Transverse colon (tissue), 4 donors: Measurements from ENCODE around the gene ARF1. TPM values are rescaled to one million over a fixed set of nuclear protein-coding genes. Genes with fewer than 3 reads are reported as not detected.

Experiments
- DNase-seq: peaks from one replicate; pipeline ENCODE4 v3.0.0-alpha.2; 2019
- H3K27ac ChIP-seq, 4 donors: fragments of 200-600 bp; sonication (generic); 2 replicates each; pipeline ENCODE4 v1.5.1; 2016 to 2018; ENCODE audit warnings: inconsistent platforms in 4 of 4
- H3K27me3 ChIP-seq: fragments of 200-600 bp; sonication (generic); 2 replicates; pipeline ENCODE4 v1.5.1; 2017; ENCODE audit warnings: inconsistent platforms
- H3K36me3 ChIP-seq, 4 donors: fragments of 200-600 bp; sonication (generic); 2 replicates each; pipeline ENCODE4 v1.5.1; 2017 to 2019; ENCODE audit warnings: inconsistent platforms in 4 of 4
- H3K4me1 ChIP-seq, 4 donors: fragments of 200-600 bp; sonication (generic); 2 replicates each; pipeline ENCODE4 v1.5.1; 2017 to 2020; ENCODE audit warnings: inconsistent platforms in 4 of 4
- H3K4me3 ChIP-seq, 4 donors: fragments of 200-600 bp; sonication (generic); 1 replicate in 1 of 4; 2 replicates in 3 of 4; pipeline versions ENCODE4 v1.5.1 to v1.6.1; 2017 to 2019; ENCODE audit warnings: inconsistent platforms in 4 of 4
- H3K9me3 ChIP-seq, 2 donors: fragments of 200-600 bp; sonication (generic); 2 replicates each; pipeline ENCODE4 v1.5.1; 2017 to 2019; ENCODE audit warnings: inconsistent platforms in 2 of 2
- CTCF ChIP-seq, 5 experiments: fragments of 200-600 bp in 3 of 5; fragments of 450-650 bp in 2 of 5; sonication (generic) in 3 of 5; IDR thresholded peaks; 1 replicate in 2 of 5; 2 replicates in 3 of 5; pipeline ENCODE4 v1.5.1; 2016 to 2017; ENCODE audit warnings: antibody characterized with exemption in 5 of 5, inconsistent platforms in 3 of 5, mild to moderate bottlenecking in 2 of 5, moderate library complexity in 1 of 5
- EP300 ChIP-seq: sonication (generic); formaldehyde crosslinking; IDR thresholded peaks from one replicate; pipeline ENCODE4 v1.6.1; 2017; ENCODE audit warnings: antibody characterized with exemption, low read depth
- POLR2A ChIP-seq: fragments of 450-650 bp; IDR thresholded peaks from one replicate; pipeline ENCODE4 v1.6.1; 2016; ENCODE audit warnings: antibody characterized with exemption, mild to moderate bottlenecking, moderate library complexity
- POLR2AphosphoS5 ChIP-seq, 3 donors: sonication (generic); formaldehyde crosslinking; IDR thresholded peaks; one replicate each; pipeline ENCODE4 v1.6.1; 2016; ENCODE audit warnings: antibody characterized with exemption in 3 of 3
- WGBS, 2 donors: methylation state at CpG; one replicate each; pipeline ENCODE4 v1.1.5; 2018; ENCODE audit warnings: low coverage in 1 of 2; 5-methylcytosine and 5-hydroxymethylcytosine counted together
- in situ Hi-C, 4 donors: fragments of 200-750 bp; cut with MboI; loops; one replicate each; pipeline versions ENCODE4 v1.15.0 to v1.15.1; 2017; ENCODE audit warnings: low sequenced_read_pairs in 3 of 4, low pct_ligation_motif_present in 1 of 4, low pct_unique_long_range_greater_than_20kb in 1 of 4
- intact Hi-C: fragments of 100-400 bp; cut with DNase I; formaldehyde crosslinking; loops from one replicate; pipeline ENCODE4 v1.15.1; 2023; ENCODE audit warnings: low total_unique reads
- total RNA-seq, 4 donors: library from RNA; depleted of rRNA; stranded (reverse); fragments of >200 nt; gene quantifications; one replicate each; pipeline ENCODE4 v1.1.0, GENCODE V29; 2016

Gene ARF1
- total RNA-seq, 4 donors from 2014 or later: 303 to 452 (median 375) TPM

GRCh38 chr1:228059634-228060457 is 22.7 kb upstream of the ARF1 start:
- peak overlapping the region in 3 of 4 donors; percentile 22 to 59 (median 38) for H3K4me3 ChIP-seq
- no peak for TF ChIP-seq CTCF (IDR thresholded peaks at IDR 0.05)
- TF ChIP-seq POLR2A: peak; percentile 41
- H3K27ac ChIP-seq: peak overlapping the region in 3 of 4 donors; percentile 70 to 80 (median 73)
- peaks cover 85% of the 10 kb centered on the region for H3K27me3 ChIP-seq
- no peaks in the 10 kb centered on the region for H3K36me3 ChIP-seq
- H3K9me3 ChIP-seq: no peaks in the 10 kb centered on the region
- intact Hi-C loops (no loop called here), in situ Hi-C loops (no loop called here)
- peaks cover 0 to 22% (median 14%) of the 10 kb centered on the region in 4 donors for H3K4me1 ChIP-seq
- 0 to 5% methylated on average over 2 to 14 of the region's 33 CpGs for WGBS, 2 donors
- DNase-seq: peak; percentile 97

- TF ChIP-seq POLR2AphosphoS5 (IDR thresholded peaks at IDR 0.05) (no peak), POLR2A (peak; percentile 4), EP300 (no peak), CTCF (IDR thresholded peaks at IDR 0.05) (no peak)
- Histone ChIP-seq H3K36me3 (no peaks in the 10 kb centered on the region), H3K27me3 (peaks cover 90% of the 10 kb centered on the region), H3K4me1 (peaks cover 0 to 22% (median 14%) of the 10 kb centered on the region in 4 donors), H3K27ac (peak overlapping the region in 3 of 4 donors; percentile 70 to 80 (median 73)), H3K9me3 (no peaks in the 10 kb centered on the region), H3K4me3 (peak overlapping the region in 3 of 4 donors; percentile 22 to 59 (median 38))
- in situ Hi-C loops: no loop called here
- DNase-seq: peak; percentile 47
- intact Hi-C loops: no loop called here
- WGBS, 2 donors: 36% methylated on average over 26 of the region's 34 CpGs; no CpG with 5 or more reads in 1 of the 2 donors
Measured at GRCh38 chr1:228060458-228061190, 21.9 kb upstream of the ARF1 start.

- TF ChIP-seq EP300 (no peak), POLR2AphosphoS5 (IDR thresholded peaks at IDR 0.05) (no peak), CTCF (IDR thresholded peaks at IDR 0.05) (no peak), POLR2A (no peak)
- in situ Hi-C loops: no loop called here
- Histone ChIP-seq H3K9me3 (no peaks in the 10 kb centered on the region), H3K4me1 (peaks cover 0 to 22% (median 14%) of the 10 kb centered on the region in 4 donors), H3K4me3 (no peak overlapping the region), H3K27me3 (peaks cover 96% of the 10 kb centered on the region), H3K36me3 (no peaks in the 10 kb centered on the region), H3K27ac (no peak overlapping the region)
- DNase-seq: no peak
- intact Hi-C loops: no loop called here
- 79% methylated on average over 10 of the region's 10 CpGs; no CpG with 5 or more reads in 1 of the 2 donors for WGBS, 2 donors
Measured at GRCh38 chr1:228061411-228062084, 21.0 kb upstream of the ARF1 start.
